Measurements from ENCODE around the gene UPP2.

The UPP2 gene

GRCh38 chr2:158099716-158100115 lies 2.0 kb upstream of the UPP2 start:
- H3K9me3 ChIP-seq (ENCODE audit: insufficient read depth, low read depth, low read length): no peaks in the 10 kb centered on the region
- no peaks in the 10 kb centered on the region for H3K36me3 ChIP-seq (ENCODE audit: insufficient read depth, low read length)
- H3K79me2 ChIP-seq (ENCODE audit: insufficient read depth, low read length): no peaks in the 10 kb centered on the region
- H3K9me2 ChIP-seq (replicated peaks; ENCODE audit: low read depth, low read length): no peaks in the 10 kb centered on the region
- H3F3A ChIP-seq (ENCODE audit: low read depth): no peaks in the 10 kb centered on the region
- no peak for TF ChIP-seq CTCF (conservative IDR thresholded peaks at IDR 0.05; ENCODE audit: low read length)
- TF ChIP-seq EZH2phosphoT487 (IDR thresholded peaks at IDR 0.05; ENCODE audit: borderline replicate concordance): no peak
- H3K4me1 ChIP-seq (ENCODE audit: insufficient read depth, low read length, poor library complexity, severe bottlenecking): no peaks in the 10 kb centered on the region
- no peak overlapping the region for H3K4me3 ChIP-seq (ENCODE audit: low read length, poor library complexity, severe bottlenecking)
- no peak overlapping the region for H2AFZ ChIP-seq (ENCODE audit: low read length)
- H3K4me2 ChIP-seq (ENCODE audit: low read depth, low read length, poor library complexity, severe bottlenecking): no peak overlapping the region
- no peaks in the 10 kb centered on the region for H4K20me1 ChIP-seq (ENCODE audit: insufficient read depth, low read length, poor library complexity, severe bottlenecking)
- H3K27me3 ChIP-seq (ENCODE audit: insufficient read depth, low read length, poor library complexity, severe bottlenecking): no peaks in the 10 kb centered on the region
- H3K9ac ChIP-seq (ENCODE audit: low read depth, low read length, poor library complexity, severe bottlenecking): no peak overlapping the region

GRCh38 chr2:158100411-158100810 lies 1.3 kb upstream of the UPP2 start:
- Histone ChIP-seq H3K4me3 (ENCODE audit: low read length, poor library complexity, severe bottlenecking) (no peak overlapping the region), H3K27me3 (ENCODE audit: insufficient read depth, low read length, poor library complexity, severe bottlenecking) (no peaks in the 10 kb centered on the region), H3K9me2 (replicated peaks; ENCODE audit: low read depth, low read length) (no peaks in the 10 kb centered on the region), H2AFZ (ENCODE audit: low read length) (no peak overlapping the region), H4K20me1 (ENCODE audit: insufficient read depth, low read length, poor library complexity, severe bottlenecking) (no peaks in the 10 kb centered on the region), H3K9ac (ENCODE audit: low read depth, low read length, poor library complexity, severe bottlenecking) (no peak overlapping the region), H3K4me1 (ENCODE audit: insufficient read depth, low read length, poor library complexity, severe bottlenecking) (no peaks in the 10 kb centered on the region), H3K36me3 (ENCODE audit: insufficient read depth, low read length) (no peaks in the 10 kb centered on the region), H3F3A (ENCODE audit: low read depth) (no peaks in the 10 kb centered on the region), H3K4me2 (ENCODE audit: low read depth, low read length, poor library complexity, severe bottlenecking) (no peak overlapping the region), H3K79me2 (ENCODE audit: insufficient read depth, low read length) (no peaks in the 10 kb centered on the region), H3K9me3 (ENCODE audit: insufficient read depth, low read depth, low read length) (no peaks in the 10 kb centered on the region)
- no peak for TF ChIP-seq CTCF (conservative IDR thresholded peaks at IDR 0.05; ENCODE audit: low read length)
- TF ChIP-seq EZH2phosphoT487 (IDR thresholded peaks at IDR 0.05; ENCODE audit: borderline replicate concordance): no peak

GRCh38 chr2:158102446-158102845 lies 770 bp downstream of the UPP2 start:
- Histone ChIP-seq H3F3A (ENCODE audit: low read depth) (no peaks in the 10 kb centered on the region), H3K4me3 (ENCODE audit: low read length, poor library complexity, severe bottlenecking) (no peak overlapping the region), H3K9me3 (ENCODE audit: insufficient read depth, low read depth, low read length) (no peaks in the 10 kb centered on the region), H3K9ac (ENCODE audit: low read depth, low read length, poor library complexity, severe bottlenecking) (no peak overlapping the region), H3K27me3 (ENCODE audit: insufficient read depth, low read length, poor library complexity, severe bottlenecking) (no peaks in the 10 kb centered on the region), H3K9me2 (replicated peaks; ENCODE audit: low read depth, low read length) (no peaks in the 10 kb centered on the region), H3K79me2 (ENCODE audit: insufficient read depth, low read length) (no peaks in the 10 kb centered on the region), H2AFZ (ENCODE audit: low read length) (no peak overlapping the region), H3K36me3 (ENCODE audit: insufficient read depth, low read length) (no peaks in the 10 kb centered on the region), H4K20me1 (ENCODE audit: insufficient read depth, low read length, poor library complexity, severe bottlenecking) (no peaks in the 10 kb centered on the region), H3K4me1 (ENCODE audit: insufficient read depth, low read length, poor library complexity, severe bottlenecking) (no peaks in the 10 kb centered on the region), H3K4me2 (ENCODE audit: low read depth, low read length, poor library complexity, severe bottlenecking) (no peak overlapping the region)
- TF ChIP-seq CTCF (conservative IDR thresholded peaks at IDR 0.05; ENCODE audit: low read length) (no peak), EZH2phosphoT487 (IDR thresholded peaks at IDR 0.05; ENCODE audit: borderline replicate concordance) (no peak)

All from Loucy (cell line).